Islet precursor cell (in vitro differentiated cells): ENCODE results near the gene HLA-F.
A peak's percentile ranks its signal among the peaks of the same experiment; 100 is the strongest.

ENCODE experiments used
- DNase-seq: peaks from one replicate; pipeline ENCODE4 v3.0.0-alpha.2; 2018

The HLA-F gene

GRCh38 chr6:29763491-29764289 is 40.5 kb downstream of the HLA-F start:
- DNase-seq, result peak; percentile 43

DNA sequence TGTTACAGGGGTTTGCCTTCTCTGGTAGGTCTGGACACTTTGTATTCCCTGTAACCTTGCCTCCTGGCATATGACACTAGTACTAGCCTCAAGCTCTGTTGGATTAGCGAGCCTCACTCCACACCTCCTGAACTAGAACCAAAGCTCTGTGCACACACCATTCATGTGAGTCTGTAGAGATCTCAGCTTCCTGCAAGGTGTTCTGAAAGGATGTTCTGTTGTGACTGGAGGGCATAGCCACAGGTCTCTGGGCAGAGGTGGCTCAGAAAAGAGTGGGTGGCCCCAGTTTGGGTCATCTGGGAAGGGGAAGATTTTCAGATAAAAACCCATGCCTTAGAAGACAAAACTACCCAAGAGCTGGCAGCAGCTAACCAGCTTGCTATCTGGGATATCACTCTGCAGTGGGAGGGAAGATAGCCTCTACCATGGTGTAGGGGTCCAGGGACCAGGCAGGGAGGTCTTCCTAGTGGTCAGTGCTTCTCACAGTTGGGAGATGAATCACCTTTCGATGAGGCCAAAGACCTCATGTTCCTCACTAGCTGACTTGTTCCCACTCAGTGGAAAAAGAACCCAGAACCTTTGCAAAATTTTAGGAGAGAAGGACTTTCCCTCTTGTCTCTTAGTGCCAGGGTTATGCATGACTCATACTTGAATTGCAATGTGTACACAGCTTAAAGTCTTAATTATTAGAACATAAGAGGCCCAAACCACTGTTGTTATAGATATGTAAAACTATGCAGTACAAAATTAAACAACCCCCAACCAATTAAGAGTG is 41.4 kb downstream of the HLA-F start:
- peak; percentile 27 for DNase-seq

GRCh38 chr6:29769336-29769735 is 46.1 kb downstream of the HLA-F start:
- peak; percentile 27 for DNase-seq

DNA sequence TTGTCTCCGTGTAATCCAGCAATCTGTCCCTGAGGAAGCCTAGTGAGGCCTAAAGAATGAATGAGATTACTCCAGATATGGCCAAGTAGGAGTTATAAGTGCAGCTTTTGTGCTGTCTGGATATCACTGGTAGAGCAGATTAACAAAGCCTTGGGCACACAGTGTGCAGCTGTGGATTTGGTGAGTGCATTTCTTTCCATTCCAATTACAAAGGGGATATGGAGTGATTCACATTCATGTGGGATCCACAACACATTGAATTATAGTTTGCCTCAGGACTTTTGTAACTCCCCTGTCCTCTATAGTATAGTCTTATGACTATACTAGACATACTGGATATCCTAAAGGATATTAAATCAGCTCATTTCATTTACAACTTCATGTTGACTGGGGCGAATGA is 47.1 kb downstream of the HLA-F start:
- DNase-seq, result no peak

GRCh38 chr6:29776684-29777083 is 53.5 kb downstream of the HLA-F start:
- DNase-seq, result no peak
